ENCODE measurements around the gene CNTNAP5. TPM values are rescaled to one million over a fixed set of nuclear protein-coding genes. Genes with fewer than 3 reads are reported as not detected.
A peak's percentile ranks its signal among the peaks of the same experiment; 100 is the strongest.

CNTNAP5 gene
- total RNA-seq, 1 experiment from 2014 or later = 0.78 TPM

DNA sequence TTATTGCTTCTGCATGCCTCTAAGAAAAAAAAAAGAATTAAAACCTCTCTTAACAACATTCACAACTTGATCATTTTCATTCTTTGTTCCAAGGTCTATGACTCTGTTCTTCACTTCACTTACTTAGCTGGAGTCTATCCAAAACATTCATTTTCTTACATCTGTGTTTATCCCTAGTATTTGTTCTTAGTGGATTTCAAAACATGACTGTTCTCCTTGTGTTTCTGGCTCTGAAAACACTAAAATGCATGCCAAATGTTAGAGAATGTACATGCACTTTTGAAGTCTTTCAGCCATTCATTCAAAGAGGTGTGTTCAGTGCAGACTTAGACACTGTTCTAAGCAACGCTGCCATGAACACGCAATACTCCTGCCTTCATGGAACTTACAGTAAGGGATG is 138.8 kb downstream of the CNTNAP5 start:
- Histone ChIP-seq H3K9me2 (replicated peaks; ENCODE audit: insufficient read depth, low read length) (no peaks in the 10 kb centered on the region), H4K20me1 (ENCODE audit: insufficient read depth, low read depth, low read length) (no peaks in the 10 kb centered on the region), H2AFZ (ENCODE audit: low read length) (no peak overlapping the region), H3K9ac (ENCODE audit: low read length) (no peak overlapping the region), H3K36me3 (ENCODE audit: insufficient read depth, low read length) (no peaks in the 10 kb centered on the region), H3K9me3 (ENCODE audit: low read length) (no peaks in the 10 kb centered on the region), H3K27me3 (ENCODE audit: low read length) (no peaks in the 10 kb centered on the region), H3K4me3 (ENCODE audit: low read length) (no peak overlapping the region), H3K4me1 (ENCODE audit: low read length) (peaks cover 24% of the 10 kb centered on the region), H3K27ac (ENCODE audit: low read length) (no peak overlapping the region), H3K79me2 (ENCODE audit: low read length) (no peaks in the 10 kb centered on the region), H3K4me2 (ENCODE audit: low read depth, low read length, poor library complexity, severe bottlenecking) (no peak overlapping the region)
- DNase-seq = no peak

GRCh38 chr2:124165698-124166097 is 140.6 kb downstream of the CNTNAP5 start:
- Histone ChIP-seq H4K20me1 (ENCODE audit: insufficient read depth, low read depth, low read length) (no peaks in the 10 kb centered on the region), H2AFZ (ENCODE audit: low read length) (no peak overlapping the region), H3K4me2 (ENCODE audit: low read depth, low read length, poor library complexity, severe bottlenecking) (no peak overlapping the region), H3K4me1 (ENCODE audit: low read length) (peaks cover 24% of the 10 kb centered on the region), H3K4me3 (ENCODE audit: low read length) (no peak overlapping the region), H3K9me2 (replicated peaks; ENCODE audit: insufficient read depth, low read length) (no peaks in the 10 kb centered on the region), H3K36me3 (ENCODE audit: insufficient read depth, low read length) (no peaks in the 10 kb centered on the region), H3K27ac (ENCODE audit: low read length) (no peak overlapping the region), H3K79me2 (ENCODE audit: low read length) (no peaks in the 10 kb centered on the region), H3K9ac (ENCODE audit: low read length) (no peak overlapping the region), H3K27me3 (ENCODE audit: low read length) (no peaks in the 10 kb centered on the region), H3K9me3 (ENCODE audit: low read length) (no peaks in the 10 kb centered on the region)
- DNase-seq = no peak

- Histone ChIP-seq H3K4me3 (ENCODE audit: low read length) (no peak overlapping the region), H3K27me3 (ENCODE audit: low read length) (no peaks in the 10 kb centered on the region), H3K9me3 (ENCODE audit: low read length) (no peaks in the 10 kb centered on the region), H3K27ac (ENCODE audit: low read length) (no peak overlapping the region), H4K20me1 (ENCODE audit: insufficient read depth, low read depth, low read length) (no peaks in the 10 kb centered on the region), H3K79me2 (ENCODE audit: low read length) (no peaks in the 10 kb centered on the region), H2AFZ (ENCODE audit: low read length) (no peak overlapping the region; the same call in 1 of the 2 replicates), H3K9me2 (replicated peaks; ENCODE audit: insufficient read depth, low read length) (no peaks in the 10 kb centered on the region), H3K9ac (ENCODE audit: low read length) (no peak overlapping the region), H3K36me3 (ENCODE audit: insufficient read depth, low read length) (no peaks in the 10 kb centered on the region; the same call in 1 of the 2 replicates), H3K4me1 (ENCODE audit: low read length) (peaks cover 14% of the 10 kb centered on the region), H3K4me2 (ENCODE audit: low read depth, low read length, poor library complexity, severe bottlenecking) (no peak overlapping the region)
- no peak for DNase-seq
Measured at GRCh38 chr2:124171472-124172063, 146.5 kb downstream of the CNTNAP5 start.

DNA sequence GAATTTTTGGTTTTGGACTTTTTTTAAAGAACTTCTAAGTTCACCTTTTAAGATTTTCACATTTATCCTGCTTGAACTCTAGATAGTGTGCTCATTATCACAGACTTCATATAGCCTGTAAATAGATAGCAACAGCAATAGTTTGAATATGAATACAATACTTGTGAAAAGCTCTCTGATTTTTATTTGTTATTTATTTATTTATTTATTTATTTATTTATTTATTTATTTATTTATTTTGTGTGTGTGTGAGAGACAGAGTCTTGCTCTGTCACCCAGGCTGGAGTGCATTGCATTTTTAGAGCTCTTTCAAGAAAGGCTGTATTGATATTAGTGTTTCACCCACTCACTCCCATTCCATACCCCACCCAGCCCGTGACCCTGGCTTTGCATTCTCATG is 153.6 kb downstream of the CNTNAP5 start:
- H3K9ac ChIP-seq (ENCODE audit: low read length) = no peak overlapping the region
- H3K79me2 ChIP-seq (ENCODE audit: low read length) = no peaks in the 10 kb centered on the region
- H3K36me3 ChIP-seq (ENCODE audit: insufficient read depth, low read length) = no peaks in the 10 kb centered on the region
- H2AFZ ChIP-seq (ENCODE audit: low read length) = no peak overlapping the region
- H3K4me3 ChIP-seq (ENCODE audit: low read length) = no peak overlapping the region
- H3K27me3 ChIP-seq (ENCODE audit: low read length) = no peaks in the 10 kb centered on the region
- no peak overlapping the region for H3K4me2 ChIP-seq (ENCODE audit: low read depth, low read length, poor library complexity, severe bottlenecking)
- H4K20me1 ChIP-seq (ENCODE audit: insufficient read depth, low read depth, low read length) = no peaks in the 10 kb centered on the region
- H3K9me2 ChIP-seq (replicated peaks; ENCODE audit: insufficient read depth, low read length) = no peaks in the 10 kb centered on the region
- no peaks in the 10 kb centered on the region for H3K9me3 ChIP-seq (ENCODE audit: low read length)
- DNase-seq = no peak
- H3K27ac ChIP-seq (ENCODE audit: low read length) = no peak overlapping the region
- no peaks in the 10 kb centered on the region for H3K4me1 ChIP-seq (ENCODE audit: low read length)

GRCh38 chr2:124180635-124181034 is 155.5 kb downstream of the CNTNAP5 start:
- no peak for DNase-seq
- Histone ChIP-seq H3K9me2 (replicated peaks; ENCODE audit: insufficient read depth, low read length) (no peaks in the 10 kb centered on the region), H4K20me1 (ENCODE audit: insufficient read depth, low read depth, low read length) (no peaks in the 10 kb centered on the region), H3K4me3 (ENCODE audit: low read length) (no peak overlapping the region), H3K4me2 (ENCODE audit: low read depth, low read length, poor library complexity, severe bottlenecking) (no peak overlapping the region), H3K27me3 (ENCODE audit: low read length) (no peaks in the 10 kb centered on the region), H2AFZ (ENCODE audit: low read length) (no peak overlapping the region), H3K4me1 (ENCODE audit: low read length) (peaks cover 11% of the 10 kb centered on the region), H3K27ac (ENCODE audit: low read length) (no peak overlapping the region), H3K79me2 (ENCODE audit: low read length) (no peaks in the 10 kb centered on the region), H3K9me3 (ENCODE audit: low read length) (no peaks in the 10 kb centered on the region), H3K9ac (ENCODE audit: low read length) (no peak overlapping the region), H3K36me3 (ENCODE audit: insufficient read depth, low read length) (no peaks in the 10 kb centered on the region)

GRCh38 chr2:124186801-124187200 is 161.7 kb downstream of the CNTNAP5 start:
- no peak overlapping the region; the same call in 1 of the 2 replicates for H3K27ac ChIP-seq (ENCODE audit: low read length)
- peak overlapping the region; percentile 17; the same call in 1 of the 2 replicates for H2AFZ ChIP-seq (ENCODE audit: low read length)
- H3K4me2 ChIP-seq (ENCODE audit: low read depth, low read length, poor library complexity, severe bottlenecking) = peak overlapping the region; percentile 59
- no peaks in the 10 kb centered on the region for H4K20me1 ChIP-seq (ENCODE audit: insufficient read depth, low read depth, low read length)
- DNase-seq = no peak
- no peak overlapping the region for H3K9ac ChIP-seq (ENCODE audit: low read length)
- H3K36me3 ChIP-seq (ENCODE audit: insufficient read depth, low read length) = no peaks in the 10 kb centered on the region
- no peaks in the 10 kb centered on the region for H3K79me2 ChIP-seq (ENCODE audit: low read length)
- H3K4me3 ChIP-seq (ENCODE audit: low read length) = no peak overlapping the region
- no peaks in the 10 kb centered on the region for H3K9me2 ChIP-seq (replicated peaks; ENCODE audit: insufficient read depth, low read length)
- no peaks in the 10 kb centered on the region for H3K9me3 ChIP-seq (ENCODE audit: low read length)
- H3K27me3 ChIP-seq (ENCODE audit: low read length) = no peaks in the 10 kb centered on the region
- peaks cover 36% of the 10 kb centered on the region for H3K4me1 ChIP-seq (ENCODE audit: low read length)

GRCh38 chr2:124187948-124188347 is 162.9 kb downstream of the CNTNAP5 start:
- Histone ChIP-seq H3K9me3 (ENCODE audit: low read length) (no peaks in the 10 kb centered on the region), H3K9me2 (replicated peaks; ENCODE audit: insufficient read depth, low read length) (no peaks in the 10 kb centered on the region), H3K4me2 (ENCODE audit: low read depth, low read length, poor library complexity, severe bottlenecking) (peak overlapping the region; percentile 59), H2AFZ (ENCODE audit: low read length) (peak overlapping the region; percentile 17), H3K79me2 (ENCODE audit: low read length) (no peaks in the 10 kb centered on the region), H3K4me1 (ENCODE audit: low read length) (peaks cover 41% of the 10 kb centered on the region), H3K9ac (ENCODE audit: low read length) (0 out of 2 replicates have a peak overlapping the region, but pooled peaks have one; percentile 29), H3K27ac (ENCODE audit: low read length) (peak overlapping the region; percentile 44; the same call in 1 of the 2 replicates), H3K4me3 (ENCODE audit: low read length) (0 out of 2 replicates have a peak overlapping the region, but pooled peaks have one; percentile 13), H4K20me1 (ENCODE audit: insufficient read depth, low read depth, low read length) (no peaks in the 10 kb centered on the region), H3K36me3 (ENCODE audit: insufficient read depth, low read length) (no peaks in the 10 kb centered on the region), H3K27me3 (ENCODE audit: low read length) (no peaks in the 10 kb centered on the region)
- DNase-seq = no peak

GRCh38 chr2:124193706-124194105 is 168.6 kb downstream of the CNTNAP5 start:
- Histone ChIP-seq H3K79me2 (ENCODE audit: low read length) (no peaks in the 10 kb centered on the region), H3K36me3 (ENCODE audit: insufficient read depth, low read length) (no peaks in the 10 kb centered on the region), H3K4me1 (ENCODE audit: low read length) (peaks cover 41% of the 10 kb centered on the region), H2AFZ (ENCODE audit: low read length) (peak overlapping the region; percentile 15; the same call in 1 of the 2 replicates), H3K4me3 (ENCODE audit: low read length) (no peak overlapping the region), H3K9me2 (replicated peaks; ENCODE audit: insufficient read depth, low read length) (no peaks in the 10 kb centered on the region), H3K27me3 (ENCODE audit: low read length) (no peaks in the 10 kb centered on the region), H3K9ac (ENCODE audit: low read length) (no peak overlapping the region), H3K4me2 (ENCODE audit: low read depth, low read length, poor library complexity, severe bottlenecking) (no peak overlapping the region), H3K27ac (ENCODE audit: low read length) (no peak overlapping the region), H4K20me1 (ENCODE audit: insufficient read depth, low read depth, low read length) (no peaks in the 10 kb centered on the region), H3K9me3 (ENCODE audit: low read length) (no peaks in the 10 kb centered on the region)
- no peak for DNase-seq
